ENCODE data around the gene DNAJB2. TPM values are rescaled to one million over a fixed set of nuclear protein-coding genes. Genes with fewer than 3 reads are reported as not detected.

Gene DNAJB2
- total RNA-seq, 1 experiment from 2014 or later = 66.2 TPM

DNA sequence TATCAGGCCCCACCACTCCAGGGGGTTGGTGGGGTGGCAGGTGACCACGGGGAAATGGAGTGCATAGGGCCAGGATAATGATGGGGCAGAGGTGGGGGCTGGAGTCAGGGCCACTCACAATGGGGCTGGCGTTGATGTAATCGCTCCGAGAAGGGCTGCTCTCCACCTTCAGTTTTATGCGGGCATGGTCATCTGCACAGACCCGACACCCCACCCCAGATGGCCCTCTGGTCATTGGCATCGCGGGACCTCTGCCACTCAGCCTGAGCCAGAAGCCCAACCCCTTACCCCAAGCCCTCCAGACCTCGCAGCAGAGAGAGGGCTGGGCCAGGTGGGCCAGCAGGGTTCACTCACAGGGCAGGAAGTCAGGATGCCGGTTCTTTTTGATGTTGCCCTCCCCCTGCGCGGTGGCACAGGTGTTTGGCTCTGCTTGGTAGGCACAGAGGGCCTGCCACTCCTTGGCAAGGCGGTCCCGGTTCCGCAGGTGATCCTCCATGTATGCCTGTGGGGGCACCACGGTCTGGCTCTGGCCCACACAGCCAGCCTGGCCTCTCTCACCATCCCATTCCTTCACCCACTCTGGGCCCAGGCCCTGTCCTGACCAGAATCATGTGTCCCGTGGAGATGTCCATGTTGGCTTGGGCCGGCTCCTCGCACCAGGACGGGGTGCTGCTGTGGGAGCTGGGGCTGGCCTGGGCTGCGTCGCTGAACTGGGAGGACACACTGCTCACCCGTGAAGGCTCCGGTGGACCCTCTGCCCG lies 17.6 kb downstream of the DNAJB2 start:
- no peak for DNase-seq (ENCODE audit: low read depth, low spot score)

GRCh38 chr2:219297766-219298456 lies 18.7 kb downstream of the DNAJB2 start:
- Histone ChIP-seq H3K36me3 (ENCODE audit: control insufficient read depth, insufficient read depth, low read length) (no peaks in the 10 kb centered on the region), H3K9me3 (ENCODE audit: control insufficient read depth, insufficient read depth, low read depth, low read length) (no peaks in the 10 kb centered on the region), H3K27ac (ENCODE audit: low read length) (no peak overlapping the region), H3K27me3 (ENCODE audit: control insufficient read depth, insufficient read depth, low read length) (no peaks in the 10 kb centered on the region; the same call in 1 of the 2 replicates), H3K4me1 (ENCODE audit: control insufficient read depth, insufficient read depth, low read length) (peaks cover 4% of the 10 kb centered on the region; the same call in 1 of the 2 replicates), H3K4me3 (ENCODE audit: low read depth in 2 of 2, low read length in 2 of 2) (no peak overlapping the region)
- TF ChIP-seq REST (IDR thresholded peaks at IDR 0.05; ENCODE audit: insufficient read depth in 1 of 2, low read depth in 2 of 2, low read length in 1 of 2) (no peak), SIN3A (IDR thresholded peaks at IDR 0.05; ENCODE audit: borderline replicate concordance, insufficient read depth, low read depth, low read length) (no peak), TCF7L2 (IDR thresholded peaks at IDR 0.05; ENCODE audit: low read depth, low read length) (no peak), POLR2AphosphoS5 (IDR thresholded peaks at IDR 0.05; ENCODE audit: low read depth, low read length) (no peak)
- TF ChIP-seq, protein P1, sequence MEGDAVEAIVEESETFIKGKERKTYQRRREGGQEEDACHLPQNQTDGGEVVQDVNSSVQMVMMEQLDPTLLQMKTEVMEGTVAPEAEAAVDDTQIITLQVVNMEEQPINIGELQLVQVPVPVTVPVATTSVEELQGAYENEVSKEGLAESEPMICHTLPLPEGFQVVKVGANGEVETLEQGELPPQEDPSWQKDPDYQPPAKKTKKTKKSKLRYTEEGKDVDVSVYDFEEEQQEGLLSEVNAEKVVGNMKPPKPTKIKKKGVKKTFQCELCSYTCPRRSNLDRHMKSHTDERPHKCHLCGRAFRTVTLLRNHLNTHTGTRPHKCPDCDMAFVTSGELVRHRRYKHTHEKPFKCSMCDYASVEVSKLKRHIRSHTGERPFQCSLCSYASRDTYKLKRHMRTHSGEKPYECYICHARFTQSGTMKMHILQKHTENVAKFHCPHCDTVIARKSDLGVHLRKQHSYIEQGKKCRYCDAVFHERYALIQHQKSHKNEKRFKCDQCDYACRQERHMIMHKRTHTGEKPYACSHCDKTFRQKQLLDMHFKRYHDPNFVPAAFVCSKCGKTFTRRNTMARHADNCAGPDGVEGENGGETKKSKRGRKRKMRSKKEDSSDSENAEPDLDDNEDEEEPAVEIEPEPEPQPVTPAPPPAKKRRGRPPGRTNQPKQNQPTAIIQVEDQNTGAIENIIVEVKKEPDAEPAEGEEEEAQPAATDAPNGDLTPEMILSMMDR (IDR thresholded peaks at IDR 0.05) = no peak
- intact Hi-C loops (cut with micrococcal nuclease; ENCODE audit: unreplicated experiment) (no loop called here), in situ Hi-C loops (cut with HindIII; ENCODE audit: low pct_unique_long_range_greater_than_20kb, low sequenced_read_pairs) (no loop called here)
- BruUV-seq (replicated peaks) = no TSS peak
- ChIA-PET CTCF (no interaction called here), POLR2A (no interaction called here)
- DNase-seq (ENCODE audit: low read depth, low spot score) = no peak
- ATAC-seq = no peak

More for the DNA sequence above, 17.6 kb downstream of the DNAJB2 start:
- no peak overlapping the region for H3K4me3 ChIP-seq (ENCODE audit: low read depth in 2 of 2, low read length in 2 of 2)
- no peak for ATAC-seq
- no peaks in the 10 kb centered on the region; the same call in 1 of the 2 replicates for H3K27me3 ChIP-seq (ENCODE audit: control insufficient read depth, insufficient read depth, low read length)
- in situ Hi-C loops (cut with HindIII; ENCODE audit: low pct_unique_long_range_greater_than_20kb, low sequenced_read_pairs) = no loop called here
- intact Hi-C loops (cut with micrococcal nuclease; ENCODE audit: unreplicated experiment) = no loop called here
- CTCF ChIA-PET = no interaction called here
- TF ChIP-seq TCF7L2 (IDR thresholded peaks at IDR 0.05; ENCODE audit: low read depth, low read length) = no peak
- no peak for TF ChIP-seq POLR2AphosphoS5 (IDR thresholded peaks at IDR 0.05; ENCODE audit: low read depth, low read length)
- no peak for TF ChIP-seq SIN3A (IDR thresholded peaks at IDR 0.05; ENCODE audit: borderline replicate concordance, insufficient read depth, low read depth, low read length)
- TF ChIP-seq, protein P1 (IDR thresholded peaks at IDR 0.05) = no peak
- no peak for TF ChIP-seq REST (IDR thresholded peaks at IDR 0.05; ENCODE audit: insufficient read depth in 1 of 2, low read depth in 2 of 2, low read length in 1 of 2)
- POLR2A ChIA-PET = interaction anchor here (0.5 kb wide), 1 partner anchor 177 kb away, joined by 9 read pairs; no protein-coding TSS in a partner anchor
- no TSS peak for BruUV-seq (replicated peaks)
- no peak overlapping the region for H3K27ac ChIP-seq (ENCODE audit: low read length)
- H3K36me3 ChIP-seq (ENCODE audit: control insufficient read depth, insufficient read depth, low read length) = no peaks in the 10 kb centered on the region
- H3K9me3 ChIP-seq (ENCODE audit: control insufficient read depth, insufficient read depth, low read depth, low read length) = no peaks in the 10 kb centered on the region
- peaks cover 4% of the 10 kb centered on the region; the same call in 1 of the 2 replicates for H3K4me1 ChIP-seq (ENCODE audit: control insufficient read depth, insufficient read depth, low read length)

All from Panc1 (cell line).